Muscle of arm (tissue), 12 donors: ENCODE data around the gene DNAJC12. TPM values are rescaled to one million over a fixed set of nuclear protein-coding genes. Genes with fewer than 3 reads are reported as not detected.
"Not testable (repeated sequence)": the region's sequence is repeated elsewhere in the genome, so short reads cannot be mapped to it uniquely, and the experiment has no call there.

Experiments used
- DNase-seq: peaks from one replicate; pipeline ENCODE4 v3.0.0-alpha.2; 2013
- polyA plus RNA-seq, 12 donors: library from polyadenylated mRNA; unstranded; fragments of 120-200 nt; gene quantifications; one replicate each; pipeline ENCODE4 v1.2.1, GENCODE V29; 2013; ENCODE audit not compliant: insufficient read length in 12 of 12

DNAJC12 gene
- polyA plus RNA-seq, 12 donors: 6.2 to 11.7 (median 8.7) TPM; not detected in 2

GRCh38 chr10:67767244-67767643 is 70.7 kb downstream of the DNAJC12 start:
- no peak for DNase-seq

GRCh38 chr10:67764012-67764822 is 73.8 kb downstream of the DNAJC12 start:
- DNase-seq: peak; percentile 99

- peak; percentile 87 for DNase-seq
Observed at GRCh38 chr10:67763499-67764011, 74.4 kb downstream of the DNAJC12 start.

- DNase-seq: not testable (repeated sequence)
Observed at GRCh38 chr10:67762567-67762966, 75.4 kb downstream of the DNAJC12 start.

- no peak for DNase-seq
Observed at GRCh38 chr10:67760272-67760671, 77.7 kb downstream of the DNAJC12 start.

Other genes starting within 250 kb of the DNAJC12 start
- 10 to 100 TPM in 6 of 12 donors, 1 to 10 TPM in 5, not detected in 1; 5.5 to 25.4 (median 10.2) TPM for gene CTNNA3, start 142.0 kb downstream of the DNAJC12 start, polyA plus RNA-seq
- gene SIRT1, start 46.5 kb upstream of the DNAJC12 start, polyA plus RNA-seq: 10 to 100 TPM in 11 of 12 donors, not detected in 1; 20.5 to 41.1 (median 25.0) TPM
- 10 to 100 TPM in 11 of 12 donors, not detected in 1; 27.8 to 47.8 (median 36.1) TPM for gene HERC4, start 237.1 kb upstream of the DNAJC12 start, polyA plus RNA-seq